Daoy (cell line): ENCODE measurements around the gene HIF3A. TPM values are rescaled to one million over a fixed set of nuclear protein-coding genes. Genes with fewer than 3 reads are reported as not detected.
"Not testable (repeated sequence)": the region's sequence is repeated elsewhere in the genome, so short reads cannot be mapped to it uniquely, and the experiment has no call there.

Experiments
- DNase-seq: peaks from one replicate; pipeline ENCODE4 v3.0.0-alpha.2; 2015; ENCODE audit warnings: low read depth
- total RNA-seq: library from RNA; depleted of rRNA; stranded (reverse); fragments of >200 nt; shearing (Covaris generic); gene quantifications from 2 replicates; pipeline ENCODE4 v1.2.3, GENCODE V29; 2014; rRNA removed

HIF3A gene
- not detected in 2 replicates for total RNA-seq

GRCh38 chr19:46296722-46297461, at the start of gene HIF3A:
Gene HIF3A (plus strand): TSS chr19:46297042. CDS start chr19:46297077, 35 bp downstream.
- peak; percentile 38 for DNase-seq

DNA sequence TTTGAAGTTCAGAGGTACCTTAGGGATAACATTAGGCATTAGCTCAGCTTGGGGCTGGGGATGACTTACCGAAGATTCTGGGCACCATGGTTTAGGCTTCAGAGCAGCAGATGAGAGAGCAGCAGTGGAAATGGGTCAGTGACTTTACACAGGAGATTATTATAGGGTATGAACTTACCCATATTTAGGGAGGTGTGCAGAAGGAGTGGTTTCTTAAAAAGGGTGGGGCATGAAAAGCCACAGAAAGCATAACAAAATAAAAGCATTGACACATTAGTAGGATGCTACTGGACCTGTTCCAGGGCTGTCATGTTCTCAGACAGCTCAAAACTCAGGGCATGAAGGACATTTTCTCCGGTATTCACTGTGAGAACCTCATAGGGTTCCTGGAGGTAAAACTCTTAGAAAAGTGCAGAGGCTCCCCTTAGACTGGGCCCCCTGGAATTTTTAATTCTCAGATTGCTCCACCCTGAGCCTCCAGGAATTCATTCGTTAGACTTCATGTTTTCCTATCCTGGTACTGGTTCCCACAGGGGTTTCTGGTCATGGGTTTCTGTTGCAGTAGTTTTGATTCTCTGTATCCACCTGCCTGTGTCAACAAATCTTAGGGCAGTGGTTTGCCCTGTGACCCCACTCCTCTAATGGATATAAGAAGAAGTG, 46.6 kb upstream of the HIF3A start:
- no peak for DNase-seq

GRCh38 chr19:46251416-46251815, 45.4 kb upstream of the HIF3A start:
- DNase-seq = no peak

- no peak for DNase-seq
Observed at GRCh38 chr19:46254776-46255175, 42.1 kb upstream of the HIF3A start.

GRCh38 chr19:46256855-46257254, 40.0 kb upstream of the HIF3A start:
- DNase-seq = no peak

GRCh38 chr19:46261501-46261900, 35.3 kb upstream of the HIF3A start:
- DNase-seq = peak; percentile 33

- DNase-seq = peak; percentile 92
Observed at GRCh38 chr19:46262684-46263296, 34.1 kb upstream of the HIF3A start.

DNA sequence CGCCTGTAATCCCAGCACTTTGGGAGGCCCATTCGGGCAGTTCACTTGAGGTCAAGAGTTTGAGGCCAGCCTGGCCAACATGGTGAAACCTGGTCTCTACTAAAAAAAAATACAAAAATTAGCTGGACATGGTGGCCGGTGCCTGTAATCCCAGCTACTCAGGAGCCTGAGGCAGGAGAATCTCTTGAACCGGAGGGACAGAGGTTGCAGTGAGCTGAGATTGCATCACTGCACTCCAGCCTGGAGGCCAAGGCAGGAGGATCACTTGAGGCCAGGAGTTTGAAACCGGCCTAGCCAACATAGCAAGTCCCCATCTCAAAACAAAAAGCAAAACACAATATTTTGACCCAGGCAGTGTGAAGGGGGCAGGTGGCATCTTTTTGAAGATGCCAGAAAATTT, 32.0 kb upstream of the HIF3A start:
- DNase-seq = not testable (repeated sequence)

GRCh38 chr19:46265217-46265828, 31.5 kb upstream of the HIF3A start:
- peak; percentile 82 for DNase-seq

- DNase-seq = no peak
Observed at GRCh38 chr19:46269101-46269500, 27.7 kb upstream of the HIF3A start.

GRCh38 chr19:46270521-46271256, 26.2 kb upstream of the HIF3A start:
- DNase-seq = no peak

GRCh38 chr19:46271481-46272197, 25.2 kb upstream of the HIF3A start:
- DNase-seq = peak; percentile 93

DNA sequence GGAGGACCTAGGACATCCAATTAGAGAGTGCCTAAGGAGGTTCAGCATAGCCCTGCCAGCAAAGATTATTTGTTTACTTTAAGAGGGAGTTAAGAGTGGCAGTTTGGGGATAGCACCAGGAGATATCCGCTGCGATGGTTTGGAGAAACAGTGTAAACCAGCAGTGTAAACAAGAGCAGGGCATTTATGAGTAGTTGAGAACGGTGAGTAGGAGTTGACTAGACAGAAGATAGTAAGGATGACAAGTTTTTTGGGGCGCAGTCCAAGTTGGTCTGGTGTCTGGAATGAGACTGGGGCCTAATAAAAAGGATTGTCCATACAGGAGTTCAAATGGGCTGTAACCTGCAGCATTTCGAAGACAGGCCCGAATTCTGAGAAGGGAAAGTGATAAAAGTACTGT, 22.9 kb upstream of the HIF3A start:
- not testable (repeated sequence) for DNase-seq

- DNase-seq = no peak
Observed at GRCh38 chr19:46279177-46279576, 17.7 kb upstream of the HIF3A start.

DNA sequence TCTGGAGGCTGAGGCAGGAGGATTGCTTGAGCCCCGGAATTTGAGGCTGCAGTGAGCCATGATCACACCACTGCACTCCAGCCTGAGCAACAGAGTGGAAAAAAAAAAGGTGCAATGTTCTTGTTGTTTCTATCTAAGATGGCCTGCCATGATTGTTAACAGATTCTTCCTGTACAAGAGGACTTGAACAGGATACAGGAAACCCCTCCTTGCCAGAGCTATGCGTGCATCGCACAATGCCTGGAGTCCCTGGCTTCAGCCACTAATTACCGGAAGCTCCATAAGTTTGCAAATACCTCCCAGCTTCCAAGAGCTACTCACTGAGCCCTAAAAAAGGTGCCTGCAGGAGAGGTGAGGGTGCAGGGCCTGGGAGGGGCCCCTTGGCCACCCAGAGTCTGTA, 13.1 kb upstream of the HIF3A start:
- DNase-seq = no peak

DNA sequence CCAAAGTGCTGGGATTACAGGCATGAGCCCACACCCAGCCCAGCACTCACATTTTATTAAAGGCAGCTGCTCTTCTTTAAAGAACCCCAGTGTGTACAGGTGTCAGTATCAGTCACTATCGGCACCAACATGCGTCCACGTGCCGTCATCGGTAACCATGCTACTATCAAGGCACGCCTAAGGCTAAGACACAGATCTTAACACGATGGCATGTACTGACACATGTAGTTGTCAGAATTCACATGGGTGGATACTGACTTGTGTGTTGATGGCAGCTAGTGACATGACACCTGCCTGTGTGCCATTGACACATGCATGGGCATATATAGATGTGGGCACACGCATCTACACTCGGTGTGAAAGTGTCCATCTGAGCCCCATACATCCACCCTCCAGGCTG, 12.2 kb upstream of the HIF3A start:
- DNase-seq = no peak

DNA sequence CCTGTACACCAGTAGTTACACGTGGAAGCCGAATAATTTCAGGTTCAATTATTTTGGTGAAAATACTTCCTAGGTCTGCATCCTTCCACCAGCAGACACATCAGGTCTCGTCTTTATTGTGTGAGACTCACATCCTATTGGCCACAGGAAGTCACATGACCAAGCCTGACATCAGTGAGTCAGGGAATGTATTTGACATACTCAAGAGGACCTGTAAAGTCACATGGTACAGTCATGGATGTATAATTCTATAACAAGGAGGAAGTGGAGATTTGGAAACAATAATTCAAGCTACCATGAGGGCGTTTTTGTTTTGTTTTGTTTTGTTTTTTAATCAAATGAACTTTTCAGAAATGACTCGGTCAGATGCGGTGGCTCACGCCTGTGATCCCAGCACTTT, 9.3 kb upstream of the HIF3A start:
- peak; percentile 43 for DNase-seq

DNA sequence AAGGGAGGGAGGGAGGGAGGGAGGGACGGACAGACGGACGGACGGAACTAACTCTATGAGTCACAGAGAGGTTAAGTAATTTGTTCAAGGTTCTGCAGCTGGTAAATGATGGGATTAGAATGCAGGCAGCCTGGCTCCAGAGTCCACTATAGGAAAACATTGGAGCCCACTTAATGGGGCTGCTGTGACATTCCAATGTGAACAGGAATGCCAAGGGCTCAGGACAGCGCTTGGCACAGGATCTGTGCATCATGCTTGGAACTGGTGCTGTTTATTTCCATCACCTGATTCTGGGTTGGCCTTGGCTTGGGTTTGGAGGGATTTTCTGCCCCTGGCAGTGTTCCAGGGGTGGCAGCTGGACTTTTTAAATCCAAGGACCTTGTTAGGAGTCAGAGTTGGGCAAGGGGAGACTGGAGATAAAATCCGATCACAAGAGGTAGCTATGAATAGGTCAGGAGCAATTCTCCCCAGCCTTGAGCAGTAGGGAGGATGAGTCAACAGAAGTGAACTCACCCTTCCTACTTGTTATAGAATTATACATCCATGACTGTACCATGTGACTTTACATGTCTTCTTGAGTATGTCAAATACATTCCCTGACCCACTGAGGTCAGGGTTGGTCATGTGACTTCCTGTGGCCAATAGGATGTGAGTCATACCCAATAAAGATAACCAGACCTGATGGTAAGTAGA, 7.8 kb upstream of the HIF3A start:
- peak; percentile 92 for DNase-seq

DNA sequence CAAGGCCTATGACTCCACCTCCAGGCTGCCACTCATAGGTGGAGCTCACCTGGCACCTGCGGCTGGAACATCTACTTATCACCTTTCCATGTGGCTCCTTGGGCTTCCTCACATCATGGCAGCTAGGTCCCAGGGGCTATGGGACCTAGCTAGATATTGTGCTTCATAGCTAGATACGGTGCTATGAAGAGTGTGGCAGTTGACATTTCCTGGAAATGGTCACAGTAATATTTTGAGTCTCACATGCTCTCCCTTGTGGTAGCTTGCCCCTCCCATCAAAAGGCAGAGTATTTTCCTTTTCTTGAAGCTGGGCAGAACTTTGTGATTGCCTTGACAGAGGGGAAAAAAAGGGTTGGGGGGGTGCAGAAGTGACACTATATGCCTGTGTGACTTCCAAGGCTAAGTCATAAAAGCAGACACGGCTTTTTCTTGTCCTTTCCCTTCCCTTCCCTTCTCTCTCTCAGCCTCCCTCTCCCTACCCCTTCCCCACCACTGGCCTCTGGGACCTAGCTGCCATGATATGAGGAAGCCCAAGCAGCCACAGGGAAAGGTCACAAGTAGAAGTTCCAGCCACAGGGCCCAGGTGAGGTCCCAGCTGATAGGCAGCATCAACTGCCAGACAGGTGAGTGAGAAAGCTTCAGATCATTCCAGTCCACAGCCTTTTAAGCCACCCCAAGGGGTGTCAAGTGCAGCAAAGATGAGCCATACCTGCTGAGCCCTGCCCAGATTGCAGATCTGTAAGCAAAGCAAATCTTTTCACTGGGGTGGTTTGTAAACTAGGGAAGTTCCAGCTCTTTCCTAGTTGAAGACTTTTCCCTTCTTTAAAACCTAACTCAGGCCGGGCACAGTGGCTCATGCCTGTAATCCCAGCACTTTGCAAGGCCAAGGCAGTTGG, 6.9 kb upstream of the HIF3A start:
- DNase-seq = no peak
